Measurements from ENCODE around the gene ELAVL4. TPM values are rescaled to one million over a fixed set of nuclear protein-coding genes. Genes with fewer than 3 reads are reported as not detected.

Gene ELAVL4
- total and polyA plus RNA-seq, 4 donors = 0.02 to 0.51 TPM; not detected in 2

- Histone ChIP-seq H3K9me3 (ENCODE audit: control insufficient read depth in 4 of 4, low read length in 3 of 4) (no peaks in the 10 kb centered on the region), H3K36me3 (ENCODE audit: control insufficient read depth in 4 of 4, insufficient read depth in 3 of 4, low read depth in 1 of 4, low read length in 3 of 4) (no peaks in the 10 kb centered on the region), H3K4me3 (ENCODE audit: low read depth in 1 of 3, low read length in 3 of 3) (no peak overlapping the region), H3K27me3 (ENCODE audit: control insufficient read depth in 4 of 4, insufficient read depth in 4 of 4, low read length in 3 of 4) (no peaks in the 10 kb centered on the region), H3K27ac (ENCODE audit: low read depth in 1 of 2, low read length in 2 of 2) (no peak overlapping the region), H3K9ac (ENCODE audit: low read depth in 1 of 2, low read length in 2 of 2) (no peak overlapping the region), H3K4me1 (ENCODE audit: control insufficient read depth in 4 of 4, insufficient read depth in 4 of 4, low read length in 3 of 4) (peaks cover 0 to 18% (median 7%) of the 10 kb centered on the region in 4 donors)
- DNase-seq (ENCODE audit: low spot score) = peak; percentile 69
- WGBS = 45% methylated on average over 8 of the region's 8 CpGs
- TF ChIP-seq JUND (IDR thresholded peaks at IDR 0.05) = peak; percentile 25 to 43
- TF ChIP-seq HNF4A (conservative IDR thresholded peaks at IDR 0.05) = peak; percentile 85 to 86
- peak; percentile 49 for TF ChIP-seq CTCF (IDR thresholded peaks at IDR 0.05; ENCODE audit: low read depth, low read length, missing input control)
- TF ChIP-seq TAF1 (conservative IDR thresholded peaks at IDR 0.05) = no peak
- TF ChIP-seq EGR1 (IDR thresholded peaks at IDR 0.05; ENCODE audit: low read depth in 2 of 2) = no peak
- TF ChIP-seq RXRA (IDR thresholded peaks at IDR 0.05) = peak in 1 of 2 donors; percentile 68
- TF ChIP-seq FOXA1 (IDR thresholded peaks at IDR 0.05) = no peak
- no peak for TF ChIP-seq NR2F2 (IDR thresholded peaks at IDR 0.05)
- peak; percentile 52 to 71 for TF ChIP-seq RAD21 (IDR thresholded peaks at IDR 0.05)
- TF ChIP-seq ATF3 (IDR thresholded peaks at IDR 0.05) = peak; percentile 53
- peak; percentile 50 for TF ChIP-seq REST (IDR thresholded peaks at IDR 0.05)
- TF ChIP-seq GABPA (IDR thresholded peaks at IDR 0.05 in 1 of 2, conservative IDR thresholded peaks at IDR 0.05 in 1 of 2) = no peak
- peak; percentile 27 for TF ChIP-seq FOXA2 (IDR thresholded peaks at IDR 0.05)
- TF ChIP-seq ZBTB33 (IDR thresholded peaks at IDR 0.05) = peak; percentile 74
- peak; percentile 87 for TF ChIP-seq HNF4G (IDR thresholded peaks at IDR 0.05)
- TF ChIP-seq SP1 (IDR thresholded peaks at IDR 0.05) = peak; percentile 62
- TF ChIP-seq YY1 (IDR thresholded peaks at IDR 0.05) = peak; percentile 59
- peak; percentile 43 for TF ChIP-seq MAX (IDR thresholded peaks at IDR 0.05)
These were observed 106.0 kb downstream of the ELAVL4 start for GRCh38 chr1:50214717-50215116.
